Activated T-cell treated with anti-CD3 and anti-CD28 coated beads, Interleukin-2, amount 50 U/mL, for 4 hours (primary cell): Measurements from ENCODE around the gene PPP1R1C. TPM values are rescaled to one million over a fixed set of nuclear protein-coding genes. Genes with fewer than 3 reads are reported as not detected.

ENCODE experiments used
- ATAC-seq, 2 donors: fragments of 200-7000 bp; cut with Tn5 transposase; one replicate each; pipeline ENCODE4 v1.10.0; 2021
- DNase-seq: peaks from one replicate; pipeline ENCODE4 v3.0.0-alpha.2; 2020
- H3K27me3 Mint-ChIP-seq: one replicate; pipeline ENCODE4 v1.8.0; 2021; ENCODE audit warnings: low read depth, mixed read lengths
- H3K36me3 Mint-ChIP-seq: one replicate; pipeline ENCODE4 v1.8.0; 2022; ENCODE audit warnings: mixed read lengths; ENCODE audit not compliant: insufficient read depth
- H3K4me1 Mint-ChIP-seq: one replicate; pipeline ENCODE4 v1.8.0; 2021; ENCODE audit warnings: low read depth, mixed read lengths
- H3K4me3 Mint-ChIP-seq: one replicate; pipeline ENCODE4 v1.8.0; 2021; ENCODE audit warnings: mild to moderate bottlenecking, moderate library complexity, mixed read lengths
- H3K9me3 Mint-ChIP-seq: one replicate; pipeline ENCODE4 v1.8.0; 2021; ENCODE audit warnings: mixed read lengths
- total RNA-seq, 3 donors: library from RNA; stranded (reverse); gene quantifications; one replicate each; pipeline ENCODE4 v1.2.1, GENCODE V29; 2021

Gene PPP1R1C
- total RNA-seq, 3 donors from 2014 or later, result not detected

- no peak overlapping the region for H3K4me3 Mint-ChIP-seq
- no peaks in the 10 kb centered on the region for H3K27me3 Mint-ChIP-seq
- ATAC-seq (no peak), DNase-seq (no peak)
- H3K36me3 Mint-ChIP-seq, result no peaks in the 10 kb centered on the region
- H3K4me1 Mint-ChIP-seq, result no peaks in the 10 kb centered on the region
- H3K9me3 Mint-ChIP-seq, result no peaks in the 10 kb centered on the region
These were observed 630 bp upstream of the PPP1R1C start for GRCh38 chr2:181984814-181985631.

GRCh38 chr2:181988154-181988924, 2.7 kb downstream of the PPP1R1C start:
- Mint-ChIP-seq H3K27me3 (no peaks in the 10 kb centered on the region), H3K4me3 (no peak overlapping the region), H3K4me1 (no peaks in the 10 kb centered on the region), H3K9me3 (no peaks in the 10 kb centered on the region), H3K36me3 (no peaks in the 10 kb centered on the region)
- ATAC-seq, result no peak
- DNase-seq, result no peak

GRCh38 chr2:181989099-181989498, 3.4 kb downstream of the PPP1R1C start:
- Mint-ChIP-seq H3K9me3 (no peaks in the 10 kb centered on the region), H3K27me3 (no peaks in the 10 kb centered on the region), H3K4me3 (no peak overlapping the region), H3K36me3 (no peaks in the 10 kb centered on the region), H3K4me1 (no peaks in the 10 kb centered on the region)
- DNase-seq, result no peak
- ATAC-seq, result no peak

GRCh38 chr2:181991171-181991885, 5.7 kb downstream of the PPP1R1C start:
- no peak for ATAC-seq
- H3K27me3 Mint-ChIP-seq, result no peaks in the 10 kb centered on the region

GRCh38 chr2:181992776-181993175, 7.1 kb downstream of the PPP1R1C start:
- H3K27me3 Mint-ChIP-seq, result no peaks in the 10 kb centered on the region
- no peaks in the 10 kb centered on the region for H3K9me3 Mint-ChIP-seq
- no peaks in the 10 kb centered on the region for H3K36me3 Mint-ChIP-seq
- DNase-seq, result no peak
- H3K4me3 Mint-ChIP-seq, result no peak overlapping the region
- H3K4me1 Mint-ChIP-seq, result no peaks in the 10 kb centered on the region
- no peak for ATAC-seq

More at GRCh38 chr2:181991171-181991885, 5.7 kb downstream of the PPP1R1C start:
- H3K4me1 Mint-ChIP-seq, result no peaks in the 10 kb centered on the region
- H3K9me3 Mint-ChIP-seq, result no peaks in the 10 kb centered on the region
- DNase-seq, result no peak
- H3K36me3 Mint-ChIP-seq, result no peaks in the 10 kb centered on the region
- H3K4me3 Mint-ChIP-seq, result no peak overlapping the region

- Mint-ChIP-seq H3K4me3 (no peak overlapping the region), H3K4me1 (no peaks in the 10 kb centered on the region), H3K9me3 (no peaks in the 10 kb centered on the region), H3K36me3 (no peaks in the 10 kb centered on the region), H3K27me3 (no peaks in the 10 kb centered on the region)
- DNase-seq (no peak), ATAC-seq (no peak)
These were observed 9.6 kb downstream of the PPP1R1C start for GRCh38 chr2:181995289-181995688.

GRCh38 chr2:181998041-181998835, 12.6 kb downstream of the PPP1R1C start:
- no peak overlapping the region for H3K4me3 Mint-ChIP-seq
- no peak for DNase-seq
- no peaks in the 10 kb centered on the region for H3K27me3 Mint-ChIP-seq
- H3K36me3 Mint-ChIP-seq, result no peaks in the 10 kb centered on the region
- H3K4me1 Mint-ChIP-seq, result no peaks in the 10 kb centered on the region
- H3K9me3 Mint-ChIP-seq, result no peaks in the 10 kb centered on the region
- ATAC-seq, result no peak

- H3K27me3 Mint-ChIP-seq, result no peaks in the 10 kb centered on the region
- no peak overlapping the region for H3K4me3 Mint-ChIP-seq
- ATAC-seq, result no peak
- H3K4me1 Mint-ChIP-seq, result no peaks in the 10 kb centered on the region
- H3K36me3 Mint-ChIP-seq, result no peaks in the 10 kb centered on the region
- H3K9me3 Mint-ChIP-seq, result no peaks in the 10 kb centered on the region
- no peak for DNase-seq
These were observed 13.4 kb downstream of the PPP1R1C start for GRCh38 chr2:181998891-181999654.

GRCh38 chr2:181999911-182000310, 14.3 kb downstream of the PPP1R1C start:
- no peak for ATAC-seq
- H3K27me3 Mint-ChIP-seq, result no peaks in the 10 kb centered on the region
- H3K4me3 Mint-ChIP-seq, result no peak overlapping the region
- H3K36me3 Mint-ChIP-seq, result no peaks in the 10 kb centered on the region
- H3K4me1 Mint-ChIP-seq, result no peaks in the 10 kb centered on the region
- H3K9me3 Mint-ChIP-seq, result no peaks in the 10 kb centered on the region
- no peak for DNase-seq

- no peaks in the 10 kb centered on the region for H3K4me1 Mint-ChIP-seq
These were observed 19.4 kb downstream of the PPP1R1C start for GRCh38 chr2:182004945-182005520.

GRCh38 chr2:182006595-182007341, 21.1 kb downstream of the PPP1R1C start:
- Mint-ChIP-seq H3K36me3 (no peaks in the 10 kb centered on the region), H3K4me3 (no peak overlapping the region), H3K4me1 (no peaks in the 10 kb centered on the region), H3K27me3 (no peaks in the 10 kb centered on the region), H3K9me3 (no peaks in the 10 kb centered on the region)
- ATAC-seq (no peak), DNase-seq (no peak)

More at GRCh38 chr2:182004945-182005520, 19.4 kb downstream of the PPP1R1C start:
- Mint-ChIP-seq H3K27me3 (no peaks in the 10 kb centered on the region), H3K9me3 (no peaks in the 10 kb centered on the region), H3K36me3 (no peaks in the 10 kb centered on the region), H3K4me3 (no peak overlapping the region)
- ATAC-seq, result no peak
- DNase-seq, result no peak

GRCh38 chr2:182014284-182014683, 28.6 kb downstream of the PPP1R1C start:
- peaks cover 5% of the 10 kb centered on the region for H3K27me3 Mint-ChIP-seq
- no peak overlapping the region for H3K4me3 Mint-ChIP-seq
- DNase-seq, result no peak
- H3K9me3 Mint-ChIP-seq, result peaks cover 24% of the 10 kb centered on the region
- H3K36me3 Mint-ChIP-seq, result no peaks in the 10 kb centered on the region
- no peaks in the 10 kb centered on the region for H3K4me1 Mint-ChIP-seq
- ATAC-seq, result no peak
